Measurements from ENCODE around the gene APOL1.

GRCh38 chr22:36215981-36216380 is 37.0 kb upstream of the APOL1 start:
- TF ChIP-seq BHLHE40 (IDR thresholded peaks at IDR 0.05; ENCODE audit: low read depth, low read length), result no peak
- no peak for TF ChIP-seq CTCF (conservative IDR thresholded peaks at IDR 0.05; ENCODE audit: low read depth, low read length)
- TF ChIP-seq RCOR1 (IDR thresholded peaks at IDR 0.05; ENCODE audit: insufficient replicate concordance, low read length), result no peak
- no peak for TF ChIP-seq POLR2A (IDR thresholded peaks at IDR 0.05; ENCODE audit: low read depth, low read length)
- no peak for TF ChIP-seq USF2 (IDR thresholded peaks at IDR 0.05; ENCODE audit: low read depth, low read length)
- no peak for TF ChIP-seq SMC3 (IDR thresholded peaks at IDR 0.05; ENCODE audit: low read depth, low read length)
- TF ChIP-seq MXI1 (IDR thresholded peaks at IDR 0.05; ENCODE audit: borderline replicate concordance, low read depth, low read length), result no peak
- no peak for TF ChIP-seq RAD21 (IDR thresholded peaks at IDR 0.05; ENCODE audit: low read length)
- TF ChIP-seq FOS (IDR thresholded peaks at IDR 0.05; ENCODE audit: low read depth, low read length), result no peak
- TF ChIP-seq ELK1 (IDR thresholded peaks at IDR 0.05; ENCODE audit: borderline replicate concordance, low read depth, low read length), result no peak
- no peak for TF ChIP-seq CEBPB (IDR thresholded peaks at IDR 0.05; ENCODE audit: low read depth, low read length)
- TF ChIP-seq MAZ (IDR thresholded peaks at IDR 0.05; ENCODE audit: borderline replicate concordance, low read depth, low read length), result no peak
- no peak for TF ChIP-seq RFX5 (IDR thresholded peaks at IDR 0.05; ENCODE audit: low read depth, low read length)

All from IMR-90 (cell line).